Measurements from ENCODE around the gene MYLK. TPM values are rescaled to one million over a fixed set of nuclear protein-coding genes. Genes with fewer than 3 reads are reported as not detected.

The MYLK gene
- total and polyA plus RNA-seq, 4 donors = 17.1 to 158 (median 41.9) TPM

GRCh38 chr3:123871946-123872345, 12.2 kb downstream of the MYLK start:
- no peak overlapping the region for H3K9ac ChIP-seq (ENCODE audit: low read depth in 1 of 2, low read length in 2 of 2)
- no peak overlapping the region for H3K4me3 ChIP-seq (ENCODE audit: low read depth in 1 of 3, low read length in 3 of 3)
- no peaks in the 10 kb centered on the region for H3K27me3 ChIP-seq (ENCODE audit: control insufficient read depth in 4 of 4, insufficient read depth in 4 of 4, low read length in 3 of 4)
- no peak for TF ChIP-seq TAF1 (conservative IDR thresholded peaks at IDR 0.05)
- TF ChIP-seq GABPA (IDR thresholded peaks at IDR 0.05 in 1 of 2, conservative IDR thresholded peaks at IDR 0.05 in 1 of 2) = no peak
- TF ChIP-seq ATF3 (IDR thresholded peaks at IDR 0.05) = no peak
- no peak for TF ChIP-seq HNF4G (IDR thresholded peaks at IDR 0.05)
- TF ChIP-seq ZBTB33 (IDR thresholded peaks at IDR 0.05) = no peak
- no peak for TF ChIP-seq SP1 (IDR thresholded peaks at IDR 0.05)
- TF ChIP-seq EGR1 (IDR thresholded peaks at IDR 0.05; ENCODE audit: low read depth in 2 of 2) = no peak
- peak; percentile 30 to 41 for TF ChIP-seq RAD21 (IDR thresholded peaks at IDR 0.05)
- peak in 1 of 2 donors; percentile 12 for TF ChIP-seq RXRA (IDR thresholded peaks at IDR 0.05)
- peak; percentile 29 for TF ChIP-seq YY1 (IDR thresholded peaks at IDR 0.05)
- TF ChIP-seq FOXA2 (IDR thresholded peaks at IDR 0.05) = peak; percentile 56
- TF ChIP-seq JUND (IDR thresholded peaks at IDR 0.05) = no peak
- peak; percentile 11 for TF ChIP-seq FOXA1 (IDR thresholded peaks at IDR 0.05)
- TF ChIP-seq MAX (IDR thresholded peaks at IDR 0.05) = no peak
- no peaks in the 10 kb centered on the region for H3K9me3 ChIP-seq (ENCODE audit: control insufficient read depth in 4 of 4, low read length in 3 of 4)
- DNase-seq (ENCODE audit: low spot score) = no peak
- H3K27ac ChIP-seq (ENCODE audit: low read depth in 1 of 2, low read length in 2 of 2) = no peak overlapping the region
- H3K36me3 ChIP-seq (ENCODE audit: control insufficient read depth in 4 of 4, insufficient read depth in 3 of 4, low read depth in 1 of 4, low read length in 3 of 4) = no peaks in the 10 kb centered on the region
- WGBS = 47% methylated on average over 1 of the region's 1 CpG
- H3K4me1 ChIP-seq (ENCODE audit: control insufficient read depth in 4 of 4, insufficient read depth in 4 of 4, low read length in 3 of 4) = peaks cover 0 to 9% (median 0%) of the 10 kb centered on the region in 4 donors

- no peak for DNase-seq (ENCODE audit: low spot score)
- WGBS = 98% methylated on average over 1 of the region's 1 CpG
- Histone ChIP-seq H3K4me1 (ENCODE audit: control insufficient read depth in 4 of 4, insufficient read depth in 4 of 4, low read length in 3 of 4) (peaks cover 0 to 9% (median 0%) of the 10 kb centered on the region in 4 donors), H3K27me3 (ENCODE audit: control insufficient read depth in 4 of 4, insufficient read depth in 4 of 4, low read length in 3 of 4) (no peaks in the 10 kb centered on the region), H3K36me3 (ENCODE audit: control insufficient read depth in 4 of 4, insufficient read depth in 3 of 4, low read depth in 1 of 4, low read length in 3 of 4) (peaks cover 0 to 2% (median 0%) of the 10 kb centered on the region in 4 donors), H3K27ac (ENCODE audit: low read depth in 1 of 2, low read length in 2 of 2) (no peak overlapping the region), H3K4me3 (ENCODE audit: low read depth in 1 of 3, low read length in 3 of 3) (no peak overlapping the region), H3K9me3 (ENCODE audit: control insufficient read depth in 4 of 4, low read length in 3 of 4) (no peaks in the 10 kb centered on the region), H3K9ac (ENCODE audit: low read depth in 1 of 2, low read length in 2 of 2) (no peak overlapping the region)
- TF ChIP-seq TAF1 (conservative IDR thresholded peaks at IDR 0.05) (no peak), FOXA1 (IDR thresholded peaks at IDR 0.05) (no peak), REST (IDR thresholded peaks at IDR 0.05) (no peak), JUND (IDR thresholded peaks at IDR 0.05) (no peak), EGR1 (IDR thresholded peaks at IDR 0.05; ENCODE audit: low read depth in 2 of 2) (no peak), RXRA (IDR thresholded peaks at IDR 0.05) (no peak), HNF4A (conservative IDR thresholded peaks at IDR 0.05) (no peak)
Measured at GRCh38 chr3:123870033-123870432, 14.1 kb downstream of the MYLK start.

Data from liver (tissue), 9 donors.